Measurements from ENCODE around the gene FYN. TPM values are rescaled to one million over a fixed set of nuclear protein-coding genes. Genes with fewer than 3 reads are reported as not detected.
A peak's percentile ranks its signal among the peaks of the same experiment; 100 is the strongest.

FYN gene
- total RNA-seq, 1 experiment from 2014 or later: 18.5 TPM

DNA sequence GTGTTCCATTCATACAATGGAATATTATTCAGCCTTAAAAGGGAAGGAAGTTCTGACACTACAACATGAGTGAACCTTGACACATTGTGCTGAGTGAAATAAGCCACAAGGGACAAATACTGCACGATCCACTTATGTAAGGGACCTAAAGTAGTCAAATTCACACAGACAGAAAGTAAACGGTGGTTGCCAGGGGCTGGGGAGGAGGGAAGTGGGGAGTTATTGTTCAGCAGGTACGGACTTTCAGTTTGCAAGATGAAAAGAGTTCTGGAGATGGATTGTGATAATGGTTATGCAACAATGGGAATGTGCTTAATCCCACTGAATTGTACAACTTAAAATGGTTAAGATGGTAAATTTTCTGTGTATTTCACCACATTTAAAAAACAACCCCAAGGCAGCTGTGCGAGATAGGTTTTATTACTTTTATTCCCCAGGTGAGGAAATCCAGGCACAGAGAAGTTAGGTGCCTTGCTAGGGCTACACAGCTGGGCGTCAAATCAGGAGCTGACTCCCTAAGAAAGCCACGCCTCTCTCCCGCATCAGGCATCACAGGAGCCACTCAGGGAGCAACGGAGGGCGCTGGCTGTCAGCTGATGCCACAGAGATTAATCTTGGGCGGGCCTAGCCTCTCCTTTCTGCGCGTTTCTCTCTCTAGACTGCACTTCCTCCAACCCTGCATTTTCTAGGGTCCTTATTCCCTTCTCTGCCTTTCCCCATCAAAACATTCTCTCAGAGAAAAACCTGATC is 258.2 kb downstream of the FYN start:
- Histone ChIP-seq H3K4me2 (ENCODE audit: low read length) (peak overlapping the region; percentile 26), H3K79me2 (ENCODE audit: insufficient read depth, low read length) (no peaks in the 10 kb centered on the region), H3K36me3 (ENCODE audit: control insufficient read depth in 1 of 2, insufficient read depth in 2 of 2, low read length in 2 of 2) (no peaks in the 10 kb centered on the region), H4K20me1 (ENCODE audit: insufficient read depth) (no peaks in the 10 kb centered on the region), H3K9ac (ENCODE audit: low read length) (no peak overlapping the region), H3K4me1 (ENCODE audit: control insufficient read depth in 1 of 2, insufficient read depth in 2 of 2, low read length in 2 of 2) (peaks cover 0 to 10% of the 10 kb centered on the region in 2 experiments; a peak in 2 of 4 replicates), H3K9me3 (ENCODE audit: control insufficient read depth in 1 of 2, insufficient read depth in 1 of 2, low read depth in 1 of 2, low read length in 2 of 2) (no peaks in the 10 kb centered on the region), H3K27ac (ENCODE audit: low read depth, low read length) (no peak overlapping the region), H3K9me2 (ENCODE audit: insufficient read depth) (no peaks in the 10 kb centered on the region), H2AFZ (ENCODE audit: low read depth, low read length, poor library complexity, severe bottlenecking) (peak overlapping the region; percentile 70), H3K27me3 (ENCODE audit: insufficient read depth, low read length) (no peaks in the 10 kb centered on the region), H3K4me3 (replicated peaks in 1 of 2; ENCODE audit: low read depth in 1 of 2, low read length in 2 of 2) (no peak overlapping the region)
- POLR2A ChIA-PET: no interaction called here
- TF ChIP-seq EZH2 (IDR thresholded peaks at IDR 0.05): no peak
- TF ChIP-seq, protein P1, sequence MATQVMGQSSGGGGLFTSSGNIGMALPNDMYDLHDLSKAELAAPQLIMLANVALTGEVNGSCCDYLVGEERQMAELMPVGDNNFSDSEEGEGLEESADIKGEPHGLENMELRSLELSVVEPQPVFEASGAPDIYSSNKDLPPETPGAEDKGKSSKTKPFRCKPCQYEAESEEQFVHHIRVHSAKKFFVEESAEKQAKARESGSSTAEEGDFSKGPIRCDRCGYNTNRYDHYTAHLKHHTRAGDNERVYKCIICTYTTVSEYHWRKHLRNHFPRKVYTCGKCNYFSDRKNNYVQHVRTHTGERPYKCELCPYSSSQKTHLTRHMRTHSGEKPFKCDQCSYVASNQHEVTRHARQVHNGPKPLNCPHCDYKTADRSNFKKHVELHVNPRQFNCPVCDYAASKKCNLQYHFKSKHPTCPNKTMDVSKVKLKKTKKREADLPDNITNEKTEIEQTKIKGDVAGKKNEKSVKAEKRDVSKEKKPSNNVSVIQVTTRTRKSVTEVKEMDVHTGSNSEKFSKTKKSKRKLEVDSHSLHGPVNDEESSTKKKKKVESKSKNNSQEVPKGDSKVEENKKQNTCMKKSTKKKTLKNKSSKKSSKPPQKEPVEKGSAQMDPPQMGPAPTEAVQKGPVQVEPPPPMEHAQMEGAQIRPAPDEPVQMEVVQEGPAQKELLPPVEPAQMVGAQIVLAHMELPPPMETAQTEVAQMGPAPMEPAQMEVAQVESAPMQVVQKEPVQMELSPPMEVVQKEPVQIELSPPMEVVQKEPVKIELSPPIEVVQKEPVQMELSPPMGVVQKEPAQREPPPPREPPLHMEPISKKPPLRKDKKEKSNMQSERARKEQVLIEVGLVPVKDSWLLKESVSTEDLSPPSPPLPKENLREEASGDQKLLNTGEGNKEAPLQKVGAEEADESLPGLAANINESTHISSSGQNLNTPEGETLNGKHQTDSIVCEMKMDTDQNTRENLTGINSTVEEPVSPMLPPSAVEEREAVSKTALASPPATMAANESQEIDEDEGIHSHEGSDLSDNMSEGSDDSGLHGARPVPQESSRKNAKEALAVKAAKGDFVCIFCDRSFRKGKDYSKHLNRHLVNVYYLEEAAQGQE (IDR thresholded peaks at IDR 0.05; ENCODE audit: low read depth): no peak
- no peak for TF ChIP-seq POLR2A (IDR thresholded peaks at IDR 0.05; ENCODE audit: borderline replicate concordance, extremely low read depth, insufficient read depth, insufficient read length)
- no peak for TF ChIP-seq FOSL1 (IDR thresholded peaks at IDR 0.05; ENCODE audit: low read depth)
- intact Hi-C loops (cut with micrococcal nuclease): no loop called here
- CTCF ChIA-PET: no interaction called here
- peak; percentile 97 for ATAC-seq
- RAD21 ChIA-PET (ENCODE audit: low non-redundant PET in 1 of 2, low total read pairs in 2 of 2, uncharacterized antibody in 2 of 2, unreplicated experiment in 2 of 2): interaction anchor here in 1 of 2 experiments (0.6 kb wide), 1 partner anchor 136 kb away, joined by 3 read pairs; no protein-coding TSS in a partner anchor
- BruUV-seq (replicated peaks): no TSS peak
- no peak for DNase-seq (ENCODE audit: low read depth, low spot score)

DNA sequence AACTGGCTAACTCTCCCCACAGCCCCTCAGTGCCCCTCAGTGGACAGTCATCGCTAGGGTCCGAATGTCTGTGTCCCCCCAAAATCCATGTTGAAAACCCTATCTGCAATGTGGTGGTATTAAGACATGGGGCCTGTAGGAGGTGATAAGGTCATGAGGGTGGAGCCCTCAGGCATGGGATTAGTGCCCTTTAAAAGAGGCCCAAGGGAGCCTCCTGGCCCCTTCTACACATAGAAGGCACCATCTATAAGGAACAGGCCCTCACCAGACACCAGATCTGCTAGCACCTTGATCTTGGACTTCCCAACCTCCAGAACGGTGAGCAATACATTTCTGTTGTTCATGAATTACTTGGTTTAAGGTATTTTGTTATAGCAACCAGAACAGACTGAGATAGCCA is 260.9 kb downstream of the FYN start:
- no peak for DNase-seq (ENCODE audit: low read depth, low spot score)

More for the DNA sequence above, 260.9 kb downstream of the FYN start:
- CTCF ChIA-PET: no interaction called here
- no peaks in the 10 kb centered on the region for H3K9me3 ChIP-seq (ENCODE audit: control insufficient read depth in 1 of 2, insufficient read depth in 1 of 2, low read depth in 1 of 2, low read length in 2 of 2)
- intact Hi-C loops (cut with micrococcal nuclease): no loop called here
- RAD21 ChIA-PET (ENCODE audit: low non-redundant PET in 1 of 2, low total read pairs in 2 of 2, uncharacterized antibody in 2 of 2, unreplicated experiment in 2 of 2): no interaction called here
- H3K36me3 ChIP-seq (ENCODE audit: control insufficient read depth in 1 of 2, insufficient read depth in 2 of 2, low read length in 2 of 2): no peaks in the 10 kb centered on the region
- POLR2A ChIA-PET: no interaction called here
- no peaks in the 10 kb centered on the region for H3K9me2 ChIP-seq (ENCODE audit: insufficient read depth)
- H3K79me2 ChIP-seq (ENCODE audit: insufficient read depth, low read length): no peaks in the 10 kb centered on the region
- ATAC-seq: no peak
- H3K27me3 ChIP-seq (ENCODE audit: insufficient read depth, low read length): no peaks in the 10 kb centered on the region
- BruUV-seq (replicated peaks): no TSS peak
- H3K4me3 ChIP-seq (replicated peaks in 1 of 2; ENCODE audit: low read depth in 1 of 2, low read length in 2 of 2): no peak overlapping the region
- no peak overlapping the region for H2AFZ ChIP-seq (ENCODE audit: low read depth, low read length, poor library complexity, severe bottlenecking)
- H3K4me1 ChIP-seq (ENCODE audit: control insufficient read depth in 1 of 2, insufficient read depth in 2 of 2, low read length in 2 of 2): peaks cover 0 to 10% of the 10 kb centered on the region in 2 experiments; a peak in 3 of 4 replicates
- no peak overlapping the region for H3K27ac ChIP-seq (ENCODE audit: low read depth, low read length)
- no peak overlapping the region for H3K9ac ChIP-seq (ENCODE audit: low read length)
- TF ChIP-seq YY1 (IDR thresholded peaks at IDR 0.05; ENCODE audit: extremely low read depth, insufficient replicate concordance, low read depth, low read length): no peak
- no peak for TF ChIP-seq EZH2phosphoT487 (IDR thresholded peaks at IDR 0.05; ENCODE audit: borderline replicate concordance)
- TF ChIP-seq ZBTB33 (IDR thresholded peaks at IDR 0.05; ENCODE audit: extremely low read depth, insufficient replicate concordance, low read length): no peak
- no peak for TF ChIP-seq POLR2A (IDR thresholded peaks at IDR 0.05; ENCODE audit: borderline replicate concordance, extremely low read depth, insufficient read depth, insufficient read length)
- TF ChIP-seq, protein P1 (IDR thresholded peaks at IDR 0.05; ENCODE audit: low read depth): no peak
- H4K20me1 ChIP-seq (ENCODE audit: insufficient read depth): no peaks in the 10 kb centered on the region
- H3K4me2 ChIP-seq (ENCODE audit: low read length): no peak overlapping the region
